Aorta (tissue), 5 donors: ENCODE results near the gene SEMA3E. TPM values are rescaled to one million over a fixed set of nuclear protein-coding genes. Genes with fewer than 3 reads are reported as not detected.

Experiments
- ATAC-seq: fragments of 200-7000 bp; cut with Tn5 transposase; one replicate; pipeline ENCODE4 v1.9.1; 2022; ENCODE audit warnings: moderate library complexity; ENCODE audit not compliant: low FRiP score
- DNase-seq, 2 donors: peaks; one replicate each; pipeline ENCODE4 v3.0.0-alpha.2; 2020
- H3K27ac ChIP-seq, 2 donors: one replicate each; pipeline ENCODE4 v1.5.1; 2013; ENCODE audit warnings: low read length in 2 of 2, mild to moderate bottlenecking in 2 of 2, moderate library complexity in 2 of 2, control low read depth in 1 of 2, inconsistent platforms in 1 of 2, low read depth in 1 of 2
- H3K27me3 ChIP-seq, 2 donors: one replicate each; pipeline ENCODE4 v1.6.1; 2013; ENCODE audit warnings: control low read depth in 1 of 2, low read length in 1 of 2, mild to moderate bottlenecking in 1 of 2, moderate library complexity in 1 of 2; ENCODE audit not compliant: insufficient read depth in 2 of 2, control insufficient read depth in 1 of 2
- H3K36me3 ChIP-seq, 2 donors: one replicate each; pipeline ENCODE4 v1.6.1; 2013; ENCODE audit warnings: control low read depth in 1 of 2, low read length in 1 of 2, mild to moderate bottlenecking in 1 of 2; ENCODE audit not compliant: insufficient read depth in 2 of 2, control insufficient read depth in 1 of 2
- H3K4me1 ChIP-seq, 2 donors: one replicate each; pipeline ENCODE4 v1.6.1; 2013; ENCODE audit warnings: low read length in 2 of 2, control low read depth in 1 of 2, mild to moderate bottlenecking in 1 of 2, moderate library complexity in 1 of 2; ENCODE audit not compliant: insufficient read depth in 2 of 2, control insufficient read depth in 1 of 2
- H3K4me3 ChIP-seq, 2 donors: one replicate each; pipeline ENCODE4 v1.5.1; 2013; ENCODE audit warnings: low read length in 2 of 2, control low read depth in 1 of 2, mild to moderate bottlenecking in 1 of 2
- H3K9me3 ChIP-seq: one replicate; pipeline ENCODE4 v1.6.1; 2013; ENCODE audit warnings: mild to moderate bottlenecking, low read length; ENCODE audit not compliant: control insufficient read depth
- WGBS, 2 donors: extraction: QIAGEN DNeasy Blood & Tissue Kit; methylation state at CpG; one replicate each; pipeline ENCODE4 v1.1.7; 2013; 5-methylcytosine and 5-hydroxymethylcytosine counted together
- intact Hi-C, 2 donors: fragments of 100-400 bp; cut with DNase I; formaldehyde crosslinking; loops; one replicate each; pipeline versions ENCODE4 v1.14.2 to v1.15.0; 2022
- polyA plus RNA-seq, 2 donors: library from polyadenylated mRNA; stranded (reverse); fragments of 200-250 nt; gene quantifications; one replicate each; pipeline ENCODE4 v1.2.3, GENCODE V29; 2013
- total RNA-seq, 2 donors: library from RNA; stranded (reverse); fragmentation: NEBNext Ultra II Directional; extraction: Animal tissue kit (Norgen Biotek cat#: 25700); gene quantifications; one replicate each; pipeline ENCODE4 v1.2.1, GENCODE V29; 2021
- donor health status: healthy with polysubstance abuse.
- donor health status: Bipolar disorder and iron deficiency.
- donor health status: DM: no; HTN: no; CAD: no.
- donor health status: DM: no; HTN: no; CAD: no.
- donor health status: DM: yes; HTN: yes; CAD: no.

SEMA3E gene
- total and polyA plus RNA-seq, 4 donors, result 0.38 to 35.0 (median 5.5) TPM

DNA sequence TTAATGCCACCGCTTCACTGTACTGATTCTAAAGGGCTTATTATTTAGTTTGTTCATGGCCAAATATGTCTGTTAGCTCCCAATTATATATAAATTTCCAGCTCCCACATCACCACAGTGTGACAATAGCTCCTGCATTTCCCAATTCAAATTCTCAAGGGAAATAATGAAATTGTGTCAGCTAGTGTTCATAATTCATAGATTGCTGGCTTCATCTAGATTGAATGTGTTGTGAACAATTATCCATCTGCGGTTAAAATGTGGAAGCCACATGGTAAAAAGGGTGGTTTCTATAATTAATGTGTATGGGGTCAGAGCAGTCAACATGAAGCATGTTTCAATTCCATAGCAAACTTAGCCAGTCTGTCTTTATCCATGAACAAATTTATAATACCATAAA is 154.3 kb downstream of the SEMA3E start:
- no peaks in the 10 kb centered on the region for H3K4me1 ChIP-seq
- WGBS, 2 donors, result 79 to 80% methylated on average over 2 of the region's 2 CpGs
- DNase-seq, result no peak
- intact Hi-C loops, result no loop called here
- no peak for ATAC-seq
- H3K9me3 ChIP-seq, result no peaks in the 10 kb centered on the region
- no peaks in the 10 kb centered on the region for H3K36me3 ChIP-seq
- H3K27ac ChIP-seq, result no peak overlapping the region
- no peak overlapping the region for H3K4me3 ChIP-seq
- no peaks in the 10 kb centered on the region for H3K27me3 ChIP-seq

DNA sequence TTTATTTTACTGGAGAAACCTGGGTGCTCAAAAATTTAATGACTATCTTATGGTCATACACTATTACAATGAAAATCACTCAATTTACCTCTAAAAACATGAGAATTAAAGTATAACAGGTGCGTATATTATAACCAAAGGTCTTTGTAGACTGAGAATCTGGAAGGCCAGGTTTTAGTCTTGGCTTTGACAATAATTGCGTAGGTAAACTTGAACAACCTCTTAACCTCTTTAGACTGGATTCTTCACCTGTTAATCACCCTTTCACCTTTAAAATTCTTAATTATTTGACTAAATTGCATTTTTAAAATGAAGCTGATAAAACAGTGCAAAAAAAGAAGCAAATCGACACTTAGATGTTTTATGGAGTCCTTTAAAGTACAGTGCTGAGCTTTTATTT is 156.1 kb downstream of the SEMA3E start:
- no peaks in the 10 kb centered on the region for H3K36me3 ChIP-seq
- H3K9me3 ChIP-seq, result no peaks in the 10 kb centered on the region
- no peak overlapping the region for H3K27ac ChIP-seq
- ATAC-seq (no peak), DNase-seq (no peak)
- 81 to 84% methylated on average over 3 of the region's 3 CpGs for WGBS, 2 donors
- intact Hi-C loops, result no loop called here
- no peaks in the 10 kb centered on the region for H3K4me1 ChIP-seq
- no peak overlapping the region for H3K4me3 ChIP-seq
- no peaks in the 10 kb centered on the region for H3K27me3 ChIP-seq

DNA sequence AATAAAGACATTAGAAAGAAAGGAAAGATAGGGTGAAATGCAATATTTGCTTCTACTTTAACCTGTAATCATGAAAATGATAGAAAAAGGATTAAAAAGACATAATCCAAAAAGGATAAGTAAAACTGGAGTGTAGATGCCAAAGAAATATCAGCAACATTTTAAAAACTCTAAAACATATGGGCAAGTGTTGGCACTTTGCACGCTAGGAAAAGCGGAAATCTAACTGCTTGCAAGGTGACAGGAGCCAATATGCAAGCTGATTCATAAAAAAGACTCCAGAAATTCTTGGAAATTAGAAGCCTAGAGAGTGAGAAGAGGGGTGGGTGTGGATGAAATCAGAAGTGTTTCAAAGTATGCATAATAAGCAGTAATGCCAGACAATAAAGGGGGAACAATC is 161.1 kb downstream of the SEMA3E start:
- H3K36me3 ChIP-seq, result no peaks in the 10 kb centered on the region
- intact Hi-C loops, result no loop called here
- H3K27ac ChIP-seq, result no peak overlapping the region
- no peaks in the 10 kb centered on the region for H3K9me3 ChIP-seq
- 20 to 30% methylated on average over 2 of the region's 2 CpGs for WGBS, 2 donors
- no peak overlapping the region for H3K4me3 ChIP-seq
- ATAC-seq (no peak), DNase-seq (no peak)
- no peaks in the 10 kb centered on the region for H3K27me3 ChIP-seq
- no peaks in the 10 kb centered on the region for H3K4me1 ChIP-seq

DNA sequence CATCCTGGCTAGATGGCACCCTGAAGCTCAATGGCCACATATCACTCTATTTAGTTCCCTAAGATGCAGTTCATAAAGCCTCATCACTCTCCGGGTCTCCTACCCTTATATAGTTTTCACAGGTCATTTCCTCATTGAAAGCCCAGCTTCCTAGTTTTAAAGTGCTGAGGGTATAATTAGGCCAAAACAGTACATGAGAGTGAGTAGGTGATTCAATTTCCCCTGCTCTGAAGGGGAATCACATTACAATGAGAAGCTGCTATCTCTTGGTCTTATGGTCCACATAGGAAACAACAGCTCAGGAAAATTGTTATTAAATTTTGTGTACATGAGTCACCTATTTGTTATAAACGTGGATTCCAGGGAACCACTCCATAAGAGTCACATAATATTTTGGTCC is 162.0 kb downstream of the SEMA3E start:
- Histone ChIP-seq H3K9me3 (no peaks in the 10 kb centered on the region), H3K27ac (no peak overlapping the region), H3K36me3 (no peaks in the 10 kb centered on the region), H3K4me1 (no peaks in the 10 kb centered on the region), H3K27me3 (no peaks in the 10 kb centered on the region), H3K4me3 (no peak overlapping the region)
- DNase-seq (no peak), ATAC-seq (no peak)
- 58 to 68% methylated on average over 2 of the region's 2 CpGs for WGBS, 2 donors
- intact Hi-C loops, result no loop called here

DNA sequence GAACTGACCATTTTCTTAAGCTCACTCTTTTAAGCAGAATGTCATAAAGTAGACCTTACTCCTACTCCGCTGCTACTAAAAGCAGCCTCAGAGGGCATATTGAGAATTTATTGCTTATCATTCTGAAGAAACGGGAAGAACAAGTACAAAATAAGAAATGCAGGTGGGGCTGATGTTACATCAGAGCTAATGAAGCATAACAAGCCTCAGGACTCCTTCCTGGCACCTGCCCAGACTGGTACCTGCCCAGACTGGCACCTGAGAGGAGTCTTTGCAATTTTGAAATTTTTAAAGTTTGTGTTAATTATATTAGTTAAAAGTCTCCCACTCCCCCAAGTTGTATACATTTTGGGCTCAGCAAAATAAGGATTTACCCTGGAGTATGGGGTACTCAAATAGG is 162.4 kb downstream of the SEMA3E start:
- H3K27me3 ChIP-seq, result no peaks in the 10 kb centered on the region
- no peaks in the 10 kb centered on the region for H3K4me1 ChIP-seq
- WGBS, 2 donors, result 74 to 77% methylated on average over 2 of the region's 2 CpGs
- no peaks in the 10 kb centered on the region for H3K36me3 ChIP-seq
- DNase-seq (no peak), ATAC-seq (no peak)
- H3K27ac ChIP-seq, result no peak overlapping the region
- H3K4me3 ChIP-seq, result no peak overlapping the region
- intact Hi-C loops, result no loop called here
- H3K9me3 ChIP-seq, result no peaks in the 10 kb centered on the region

DNA sequence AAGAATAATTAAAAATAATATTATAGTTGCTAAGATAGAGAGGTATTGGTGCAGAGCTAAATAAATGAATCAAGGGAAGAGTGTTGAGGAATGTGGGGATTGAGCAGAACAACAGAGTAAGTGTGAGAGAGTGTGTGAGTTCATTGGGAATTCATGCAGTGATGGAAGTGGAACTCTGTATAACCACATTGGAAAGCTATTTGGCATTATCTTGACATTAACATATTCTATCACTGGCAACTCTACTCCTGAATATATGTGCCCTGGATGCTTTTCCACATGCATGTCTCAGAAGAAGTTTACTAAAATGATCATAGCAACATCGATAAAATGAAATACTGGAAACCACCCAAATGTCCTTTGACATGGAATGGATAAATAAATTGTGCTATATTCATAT is 164.1 kb downstream of the SEMA3E start:
- intact Hi-C loops, result no loop called here
- H3K27me3 ChIP-seq, result no peaks in the 10 kb centered on the region
- H3K9me3 ChIP-seq, result no peaks in the 10 kb centered on the region
- no peak overlapping the region for H3K4me3 ChIP-seq
- no peaks in the 10 kb centered on the region for H3K4me1 ChIP-seq
- H3K36me3 ChIP-seq, result no peaks in the 10 kb centered on the region
- DNase-seq (no peak), ATAC-seq (no peak)
- H3K27ac ChIP-seq, result no peak overlapping the region
- WGBS, 2 donors, result 83% methylated on average over 1 of the region's 1 CpG

DNA sequence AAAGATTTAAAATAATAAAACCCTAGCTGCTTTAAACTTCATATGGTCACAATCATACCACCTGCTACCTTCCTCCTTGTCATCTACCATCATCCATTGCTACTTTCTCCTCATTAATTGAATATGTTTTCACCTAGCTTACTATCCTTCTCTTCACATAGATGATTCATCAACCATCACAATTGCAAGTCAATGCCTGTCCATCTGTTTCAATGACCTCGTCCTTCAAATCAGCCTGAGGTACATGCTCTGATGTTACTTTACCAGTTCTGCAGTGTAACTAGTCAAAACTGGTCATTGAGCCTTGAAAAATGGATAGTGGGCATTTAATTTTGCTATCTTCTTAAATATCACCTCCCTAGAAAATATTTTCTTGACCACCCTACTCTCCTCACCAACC is 164.7 kb downstream of the SEMA3E start:
- Histone ChIP-seq H3K4me3 (no peak overlapping the region), H3K9me3 (no peaks in the 10 kb centered on the region), H3K27ac (no peak overlapping the region), H3K4me1 (no peaks in the 10 kb centered on the region), H3K27me3 (no peaks in the 10 kb centered on the region), H3K36me3 (no peaks in the 10 kb centered on the region)
- no peak for DNase-seq
- WGBS, 2 donors, result 76 to 77% methylated on average over 1 of the region's 1 CpG
- no peak for ATAC-seq
- intact Hi-C loops, result no loop called here

DNA sequence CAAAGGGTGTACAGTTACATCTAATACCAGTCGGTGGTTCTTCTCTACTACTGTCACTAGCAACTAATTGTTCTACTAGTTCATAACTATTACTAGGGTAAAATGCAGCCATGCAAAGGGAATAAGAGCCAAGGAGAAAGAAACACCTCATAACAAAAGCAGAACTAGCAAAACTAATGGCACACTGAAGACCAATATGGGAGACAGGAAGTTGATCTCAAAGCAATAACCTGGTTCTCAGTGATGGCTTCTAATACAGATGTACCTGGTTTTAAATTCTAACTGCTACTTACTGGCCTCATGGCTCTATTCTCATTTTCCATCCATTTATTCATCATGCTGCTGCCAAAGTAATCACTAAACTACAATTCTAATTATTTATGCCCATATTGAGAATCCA is 170.3 kb downstream of the SEMA3E start:
- intact Hi-C loops, result no loop called here
- DNase-seq (no peak), ATAC-seq (no peak)
- WGBS, 2 donors, result 66 to 71% methylated on average over 1 of the region's 1 CpG
- H3K9me3 ChIP-seq, result no peaks in the 10 kb centered on the region
- no peak overlapping the region for H3K4me3 ChIP-seq
- H3K27me3 ChIP-seq, result no peaks in the 10 kb centered on the region
- H3K36me3 ChIP-seq, result no peaks in the 10 kb centered on the region
- H3K4me1 ChIP-seq, result no peaks in the 10 kb centered on the region
- H3K27ac ChIP-seq, result no peak overlapping the region

DNA sequence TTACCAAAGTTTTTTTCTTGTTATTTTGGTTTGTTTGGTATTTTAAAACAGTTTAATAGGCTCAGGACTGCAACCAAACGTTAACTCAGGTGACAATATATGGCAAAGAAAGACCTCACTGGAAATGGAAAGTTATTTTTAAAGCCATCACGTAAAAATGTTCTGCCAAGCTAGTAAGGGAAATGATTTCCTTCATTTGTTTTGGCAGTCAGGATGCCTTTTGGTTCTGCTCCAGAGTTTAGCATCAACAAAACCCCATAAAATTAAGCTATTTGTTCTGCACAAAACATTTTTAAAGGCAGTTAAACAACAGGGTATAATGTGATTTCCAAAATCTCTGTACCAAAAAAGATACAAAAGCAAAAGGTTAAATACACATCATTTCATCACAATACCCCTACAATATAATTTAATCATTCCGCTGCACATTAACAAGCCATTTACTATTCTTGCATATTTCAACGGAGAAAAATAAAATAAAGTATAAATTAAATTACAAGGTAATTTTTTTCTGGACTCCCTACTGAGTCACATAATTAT is 172.4 kb downstream of the SEMA3E start:
- ATAC-seq, result no peak

More for the DNA sequence above, 172.4 kb downstream of the SEMA3E start:
- Histone ChIP-seq H3K27me3 (no peaks in the 10 kb centered on the region), H3K9me3 (no peaks in the 10 kb centered on the region), H3K36me3 (no peaks in the 10 kb centered on the region), H3K4me1 (no peaks in the 10 kb centered on the region), H3K27ac (no peak overlapping the region), H3K4me3 (no peak overlapping the region)
- intact Hi-C loops, result no loop called here
- no peak for DNase-seq
- 22% methylated on average over 4 of the region's 4 CpGs for WGBS, 2 donors
